ENCODE results near the gene EBF3. TPM values are rescaled to one million over a fixed set of nuclear protein-coding genes. Genes with fewer than 3 reads are reported as not detected.

Gene EBF3
- total RNA-seq, 1 experiment from 2014 or later = 56.2 TPM

- no peaks in the 10 kb centered on the region for H3K9me3 ChIP-seq (ENCODE audit: low read depth, low read length, poor library complexity, severe bottlenecking)
- intact Hi-C loops (cut with micrococcal nuclease; ENCODE audit: unreplicated experiment) = no loop called here
- H3K4me3 ChIP-seq (ENCODE audit: low read depth, low read length, poor library complexity, severe bottlenecking) = no peak overlapping the region
- TF ChIP-seq, protein P1, sequence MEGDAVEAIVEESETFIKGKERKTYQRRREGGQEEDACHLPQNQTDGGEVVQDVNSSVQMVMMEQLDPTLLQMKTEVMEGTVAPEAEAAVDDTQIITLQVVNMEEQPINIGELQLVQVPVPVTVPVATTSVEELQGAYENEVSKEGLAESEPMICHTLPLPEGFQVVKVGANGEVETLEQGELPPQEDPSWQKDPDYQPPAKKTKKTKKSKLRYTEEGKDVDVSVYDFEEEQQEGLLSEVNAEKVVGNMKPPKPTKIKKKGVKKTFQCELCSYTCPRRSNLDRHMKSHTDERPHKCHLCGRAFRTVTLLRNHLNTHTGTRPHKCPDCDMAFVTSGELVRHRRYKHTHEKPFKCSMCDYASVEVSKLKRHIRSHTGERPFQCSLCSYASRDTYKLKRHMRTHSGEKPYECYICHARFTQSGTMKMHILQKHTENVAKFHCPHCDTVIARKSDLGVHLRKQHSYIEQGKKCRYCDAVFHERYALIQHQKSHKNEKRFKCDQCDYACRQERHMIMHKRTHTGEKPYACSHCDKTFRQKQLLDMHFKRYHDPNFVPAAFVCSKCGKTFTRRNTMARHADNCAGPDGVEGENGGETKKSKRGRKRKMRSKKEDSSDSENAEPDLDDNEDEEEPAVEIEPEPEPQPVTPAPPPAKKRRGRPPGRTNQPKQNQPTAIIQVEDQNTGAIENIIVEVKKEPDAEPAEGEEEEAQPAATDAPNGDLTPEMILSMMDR (conservative IDR thresholded peaks at IDR 0.05; ENCODE audit: low read depth, low read length) = no peak
- TF ChIP-seq EZH2 (IDR thresholded peaks at IDR 0.05; ENCODE audit: borderline replicate concordance, low read depth, low read length, poor library complexity, severe bottlenecking) = no peak
- no peak for DNase-seq (ENCODE audit: low spot score)
- H3K27ac ChIP-seq (ENCODE audit: low read depth, low read length, poor library complexity, severe bottlenecking) = no peak overlapping the region
- H3K4me1 ChIP-seq (ENCODE audit: insufficient read depth, low read length, poor library complexity, severe bottlenecking) = peaks cover 7% of the 10 kb centered on the region
- ChIA-PET CTCF (interaction anchor here (0.5 kb wide), 1 partner anchor 20 kb away, joined by 16 read pairs; no protein-coding TSS in a partner anchor), POLR2A (ENCODE audit: low non-redundant PET) (no interaction called here)
- BruUV-seq (replicated peaks) = no TSS peak
- H3K36me3 ChIP-seq (ENCODE audit: insufficient read depth, low read length, poor library complexity, severe bottlenecking) = peaks cover 79% of the 10 kb centered on the region
- no peaks in the 10 kb centered on the region for H3K27me3 ChIP-seq (replicated peaks; ENCODE audit: insufficient read depth, low read depth, low read length, poor library complexity)
Observed at GRCh38 chr10:129868449-129869035, 95.5 kb downstream of the EBF3 start.

- Histone ChIP-seq H3K27ac (ENCODE audit: low read depth, low read length, poor library complexity, severe bottlenecking) (no peak overlapping the region), H3K4me3 (ENCODE audit: low read depth, low read length, poor library complexity, severe bottlenecking) (no peak overlapping the region), H3K27me3 (replicated peaks; ENCODE audit: insufficient read depth, low read depth, low read length, poor library complexity) (no peaks in the 10 kb centered on the region), H3K4me1 (ENCODE audit: insufficient read depth, low read length, poor library complexity, severe bottlenecking) (peaks cover 7% of the 10 kb centered on the region), H3K9me3 (ENCODE audit: low read depth, low read length, poor library complexity, severe bottlenecking) (no peaks in the 10 kb centered on the region), H3K36me3 (ENCODE audit: insufficient read depth, low read length, poor library complexity, severe bottlenecking) (peaks cover 75% of the 10 kb centered on the region)
- intact Hi-C loops (cut with micrococcal nuclease; ENCODE audit: unreplicated experiment) = no loop called here
- TF ChIP-seq, protein P1 (conservative IDR thresholded peaks at IDR 0.05; ENCODE audit: low read depth, low read length) = no peak
- no peak for TF ChIP-seq EZH2 (IDR thresholded peaks at IDR 0.05; ENCODE audit: borderline replicate concordance, low read depth, low read length, poor library complexity, severe bottlenecking)
- POLR2A ChIA-PET (ENCODE audit: low non-redundant PET) = no interaction called here
- DNase-seq (ENCODE audit: low spot score) = no peak
- CTCF ChIA-PET = interaction anchor here (0.5 kb wide), 1 partner anchor 21 kb away, joined by 16 read pairs; no protein-coding TSS in a partner anchor
- no TSS peak for BruUV-seq (replicated peaks)
Observed at GRCh38 chr10:129867631-129868179, 96.4 kb downstream of the EBF3 start.

- ChIA-PET CTCF (no interaction called here), POLR2A (ENCODE audit: low non-redundant PET) (no interaction called here)
- Histone ChIP-seq H3K9me3 (ENCODE audit: low read depth, low read length, poor library complexity, severe bottlenecking) (no peaks in the 10 kb centered on the region), H3K27me3 (replicated peaks; ENCODE audit: insufficient read depth, low read depth, low read length, poor library complexity) (no peaks in the 10 kb centered on the region), H3K4me1 (ENCODE audit: insufficient read depth, low read length, poor library complexity, severe bottlenecking) (peaks cover 7% of the 10 kb centered on the region), H3K36me3 (ENCODE audit: insufficient read depth, low read length, poor library complexity, severe bottlenecking) (peaks cover 69% of the 10 kb centered on the region), H3K27ac (ENCODE audit: low read depth, low read length, poor library complexity, severe bottlenecking) (no peak overlapping the region), H3K4me3 (ENCODE audit: low read depth, low read length, poor library complexity, severe bottlenecking) (no peak overlapping the region)
- no TSS peak for BruUV-seq (replicated peaks)
- no peak for DNase-seq (ENCODE audit: low spot score)
- TF ChIP-seq, protein P1 (conservative IDR thresholded peaks at IDR 0.05; ENCODE audit: low read depth, low read length) = no peak
- no peak for TF ChIP-seq EZH2 (IDR thresholded peaks at IDR 0.05; ENCODE audit: borderline replicate concordance, low read depth, low read length, poor library complexity, severe bottlenecking)
- intact Hi-C loops (cut with micrococcal nuclease; ENCODE audit: unreplicated experiment) = no loop called here
Observed at GRCh38 chr10:129866894-129867293, 97.2 kb downstream of the EBF3 start.

Data from A673 (cell line).